MM.1S (cell line): ENCODE data around the gene LRRC1.

Source experiments
- DNase-seq: peaks from one replicate; pipeline ENCODE4 v3.0.0-alpha.2; 2015
- H2AFZ ChIP-seq: fragments of 300-600 bp; sonication (generic); 2 replicates; pipeline ENCODE4 v1.6.0; 2016; ENCODE audit warnings: antibody characterized with exemption, low read length
- H3F3A ChIP-seq: fragments of 300-600 bp; sonication (generic); 2 replicates; pipeline ENCODE4 v1.6.1; 2016; ENCODE audit warnings: mild to moderate bottlenecking, antibody characterized with exemption, low read length, moderate library complexity, mixed read lengths; ENCODE audit not compliant: insufficient read depth
- H3K27ac ChIP-seq: fragments of 300-600 bp; sonication (generic); 2 replicates; pipeline ENCODE4 v1.5.1; 2016; ENCODE audit warnings: mild to moderate bottlenecking, low read length
- H3K27me3 ChIP-seq: fragments of 300-600 bp; sonication (generic); replicated peaks from 2 replicates; pipeline ENCODE4 v1.6.0; 2016; ENCODE audit warnings: low read length; ENCODE audit not compliant: insufficient read depth
- H3K36me3 ChIP-seq: fragments of 300-600 bp; sonication (generic); replicated peaks from 2 replicates; pipeline ENCODE4 v1.6.1; 2016; ENCODE audit warnings: mild to moderate bottlenecking, low read length, mixed read lengths; ENCODE audit not compliant: insufficient read depth
- H3K4me1 ChIP-seq: fragments of 300-600 bp; sonication (generic); 2 replicates; pipeline ENCODE4 v1.6.1; 2016; ENCODE audit warnings: low read length, mixed read lengths
- H3K4me2 ChIP-seq: fragments of 300-600 bp; sonication (generic); 2 replicates; pipeline ENCODE4 v1.6.0; 2016; ENCODE audit warnings: low read depth, low read length
- H3K4me3 ChIP-seq: fragments of 300-600 bp; sonication (generic); 2 replicates; pipeline ENCODE4 v1.5.1; 2016; ENCODE audit warnings: low read length, mixed read lengths
- H3K79me2 ChIP-seq: fragments of 300-600 bp; sonication (generic); 2 replicates; pipeline ENCODE4 v1.6.1; 2016; ENCODE audit warnings: mixed run types, low read length, mixed read lengths
- H3K9ac ChIP-seq: fragments of 300-600 bp; sonication (generic); 2 replicates; pipeline ENCODE4 v1.6.1; 2016; ENCODE audit warnings: low read length, mixed read lengths
- H3K9me2 ChIP-seq: fragments of 300-600 bp; sonication (generic); replicated peaks from 2 replicates; pipeline ENCODE4 v1.6.1; 2016; ENCODE audit warnings: mild to moderate bottlenecking, low read length, mixed read lengths; ENCODE audit not compliant: insufficient read depth
- H3K9me3 ChIP-seq: fragments of 300-600 bp; sonication (generic); replicated peaks from 2 replicates; pipeline ENCODE4 v1.6.1; 2016; ENCODE audit warnings: mild to moderate bottlenecking, low read length, mixed read lengths; ENCODE audit not compliant: insufficient read depth
- H4K20me1 ChIP-seq: fragments of 300-600 bp; sonication (generic); 2 replicates; pipeline ENCODE4 v1.6.1; 2016; ENCODE audit warnings: mild to moderate bottlenecking, low read length, moderate library complexity, mixed read lengths; ENCODE audit not compliant: insufficient read depth
- EZH2 ChIP-seq: fragments of 300-600 bp; sonication (generic); optimal IDR thresholded peaks from 2 replicates; pipeline ENCODE3; 2017; ENCODE audit warnings: low read depth, mild to moderate bottlenecking, antibody characterized with exemption, low read length, mixed read lengths
- EZH2phosphoT487 ChIP-seq: fragments of 300-600 bp; sonication (generic); IDR thresholded peaks from 2 replicates; pipeline ENCODE4 v1.6.1; 2018; ENCODE audit warnings: antibody characterized with exemption, low read length
- TF ChIP-seq, protein P1 (sequence below): fragments of 300-600 bp; sonication (generic); IDR thresholded peaks from 2 replicates; pipeline ENCODE4 v1.5.1; 2016; ENCODE audit warnings: antibody characterized with exemption, low read length, mixed read lengths

The LRRC1 gene

DNA sequence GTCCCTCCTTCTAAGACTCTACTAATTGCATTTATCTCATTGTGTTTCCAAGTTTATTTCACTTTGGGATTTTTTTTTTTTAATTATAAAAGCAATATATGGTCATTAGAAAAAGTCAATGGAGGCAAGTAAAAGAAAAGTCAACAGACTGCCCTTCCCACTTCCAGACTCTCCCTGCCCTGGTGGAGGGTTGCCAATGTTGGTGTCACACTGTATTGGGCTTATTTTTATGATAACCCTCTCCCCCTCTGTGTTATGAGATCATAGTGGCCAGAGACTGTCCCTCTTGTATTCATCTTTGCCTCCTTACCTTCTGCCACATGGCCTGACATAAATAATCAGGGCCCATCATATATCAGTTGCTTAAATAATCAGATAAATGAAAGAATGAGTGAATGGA, 63.4 kb downstream of the LRRC1 start:
- Histone ChIP-seq H3K9ac (no peak overlapping the region), H3K9me3 (no peaks in the 10 kb centered on the region), H3K27me3 (no peaks in the 10 kb centered on the region), H4K20me1 (no peaks in the 10 kb centered on the region), H3K9me2 (no peaks in the 10 kb centered on the region), H3K4me1 (peaks cover 30% of the 10 kb centered on the region), H3K27ac (no peak overlapping the region), H3K79me2 (peaks cover 82% of the 10 kb centered on the region), H3K4me3 (no peak overlapping the region), H3K36me3 (no peaks in the 10 kb centered on the region), H2AFZ (no peak overlapping the region), H3K4me2 (no peak overlapping the region), H3F3A (peaks cover 15% of the 10 kb centered on the region; the same call in 1 of the 2 replicates)
- TF ChIP-seq EZH2 = no peak
- no peak for TF ChIP-seq EZH2phosphoT487
- TF ChIP-seq, protein P1, sequence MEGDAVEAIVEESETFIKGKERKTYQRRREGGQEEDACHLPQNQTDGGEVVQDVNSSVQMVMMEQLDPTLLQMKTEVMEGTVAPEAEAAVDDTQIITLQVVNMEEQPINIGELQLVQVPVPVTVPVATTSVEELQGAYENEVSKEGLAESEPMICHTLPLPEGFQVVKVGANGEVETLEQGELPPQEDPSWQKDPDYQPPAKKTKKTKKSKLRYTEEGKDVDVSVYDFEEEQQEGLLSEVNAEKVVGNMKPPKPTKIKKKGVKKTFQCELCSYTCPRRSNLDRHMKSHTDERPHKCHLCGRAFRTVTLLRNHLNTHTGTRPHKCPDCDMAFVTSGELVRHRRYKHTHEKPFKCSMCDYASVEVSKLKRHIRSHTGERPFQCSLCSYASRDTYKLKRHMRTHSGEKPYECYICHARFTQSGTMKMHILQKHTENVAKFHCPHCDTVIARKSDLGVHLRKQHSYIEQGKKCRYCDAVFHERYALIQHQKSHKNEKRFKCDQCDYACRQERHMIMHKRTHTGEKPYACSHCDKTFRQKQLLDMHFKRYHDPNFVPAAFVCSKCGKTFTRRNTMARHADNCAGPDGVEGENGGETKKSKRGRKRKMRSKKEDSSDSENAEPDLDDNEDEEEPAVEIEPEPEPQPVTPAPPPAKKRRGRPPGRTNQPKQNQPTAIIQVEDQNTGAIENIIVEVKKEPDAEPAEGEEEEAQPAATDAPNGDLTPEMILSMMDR = no peak
- DNase-seq = no peak

DNA sequence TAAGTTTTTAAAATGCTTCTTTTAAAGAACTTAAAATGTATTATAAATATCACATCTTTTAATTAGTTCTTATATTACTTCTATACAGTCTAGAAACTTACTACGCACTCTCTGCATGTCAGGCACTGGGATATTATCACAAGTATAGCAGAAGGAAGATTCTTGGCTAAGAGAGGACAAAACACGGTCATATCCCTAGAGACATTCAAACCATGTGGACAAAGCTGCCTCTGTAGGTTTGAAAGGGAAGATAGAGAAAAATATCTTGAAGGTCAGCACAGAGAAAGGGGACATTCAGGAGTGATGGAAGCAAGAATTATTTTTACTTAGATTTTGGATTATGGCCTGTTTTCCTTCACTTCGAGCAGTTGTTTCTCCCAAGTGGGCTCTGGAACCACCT, 64.1 kb downstream of the LRRC1 start:
- no peak for DNase-seq
- H3K9ac ChIP-seq = no peak overlapping the region

DNA sequence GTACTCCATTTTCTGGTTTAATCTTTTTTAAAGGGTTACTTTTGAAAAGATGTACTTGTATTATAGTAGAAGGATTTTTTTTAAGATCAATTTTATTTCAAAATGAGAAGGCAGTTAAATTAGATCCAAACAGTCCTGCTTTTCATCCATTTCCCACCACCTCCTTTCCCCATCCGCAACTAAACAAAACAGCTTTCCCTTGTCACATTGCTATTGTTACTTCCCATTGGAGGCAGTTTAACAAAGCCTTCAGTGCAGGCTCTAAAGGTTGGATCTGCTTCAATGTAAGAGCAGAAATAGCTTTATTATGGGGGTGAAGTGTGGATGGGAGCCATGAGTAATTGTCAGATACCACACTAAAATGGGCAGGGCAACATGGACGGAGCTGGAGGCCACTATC, 65.7 kb downstream of the LRRC1 start:
- no peak overlapping the region for H2AFZ ChIP-seq
- H3K36me3 ChIP-seq = no peaks in the 10 kb centered on the region
- H3K4me1 ChIP-seq = peaks cover 11% of the 10 kb centered on the region
- H3F3A ChIP-seq = 0 out of 2 replicates have a peak, but pooled peaks cover 1% of the 10 kb centered on the region
- H3K9ac ChIP-seq = no peak overlapping the region
- H4K20me1 ChIP-seq = no peaks in the 10 kb centered on the region
- no peak overlapping the region for H3K4me3 ChIP-seq
- TF ChIP-seq EZH2 (no peak), EZH2phosphoT487 (no peak)
- H3K27me3 ChIP-seq = no peaks in the 10 kb centered on the region
- no peaks in the 10 kb centered on the region for H3K9me2 ChIP-seq
- no peak overlapping the region for H3K4me2 ChIP-seq
- H3K9me3 ChIP-seq = no peaks in the 10 kb centered on the region
- DNase-seq = no peak
- H3K79me2 ChIP-seq = peaks cover 91% of the 10 kb centered on the region
- H3K27ac ChIP-seq = no peak overlapping the region

More for the DNA sequence above, 64.1 kb downstream of the LRRC1 start:
- Histone ChIP-seq H2AFZ (no peak overlapping the region), H3K27me3 (no peaks in the 10 kb centered on the region), H3K4me3 (no peak overlapping the region), H3F3A (peaks cover 15% of the 10 kb centered on the region; the same call in 1 of the 2 replicates), H4K20me1 (no peaks in the 10 kb centered on the region), H3K27ac (no peak overlapping the region), H3K4me1 (peaks cover 27% of the 10 kb centered on the region), H3K9me3 (no peaks in the 10 kb centered on the region), H3K79me2 (peaks cover 82% of the 10 kb centered on the region), H3K9me2 (no peaks in the 10 kb centered on the region), H3K4me2 (no peak overlapping the region), H3K36me3 (no peaks in the 10 kb centered on the region)
- TF ChIP-seq, protein P1 = no peak
- TF ChIP-seq EZH2phosphoT487 = no peak
- TF ChIP-seq EZH2 = no peak

DNA sequence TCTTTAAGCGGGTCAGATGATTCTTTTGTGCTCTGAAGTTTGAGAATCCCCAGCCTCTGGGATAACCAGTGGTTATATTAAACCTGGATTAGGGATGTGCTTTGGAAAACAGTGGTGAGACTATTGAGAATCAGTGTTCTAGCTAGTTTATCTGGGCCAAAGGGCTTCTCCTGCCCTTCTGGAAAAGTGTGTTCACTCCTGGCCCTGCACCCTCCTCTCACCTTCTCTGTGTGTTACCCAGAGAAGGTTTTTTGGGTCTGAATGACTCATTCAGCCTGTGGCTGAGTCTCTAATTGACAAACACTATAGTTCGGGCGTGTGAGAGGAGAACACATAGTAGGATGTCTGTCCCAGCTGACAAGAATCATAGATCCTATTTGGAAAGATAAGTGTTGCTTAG, 66.7 kb downstream of the LRRC1 start:
- Histone ChIP-seq H3K4me3 (no peak overlapping the region), H3K79me2 (peaks cover 86% of the 10 kb centered on the region), H3K9me2 (no peaks in the 10 kb centered on the region), H3K36me3 (no peaks in the 10 kb centered on the region), H3K4me1 (0 out of 2 replicates have a peak, but pooled peaks cover under 1% of the 10 kb centered on the region), H3K9ac (no peak overlapping the region), H3K4me2 (no peak overlapping the region), H3K9me3 (no peaks in the 10 kb centered on the region), H3K27me3 (no peaks in the 10 kb centered on the region), H2AFZ (no peak overlapping the region), H3F3A (no peaks in the 10 kb centered on the region), H3K27ac (no peak overlapping the region), H4K20me1 (no peaks in the 10 kb centered on the region)
- TF ChIP-seq EZH2phosphoT487 = no peak
- no peak for TF ChIP-seq EZH2
- TF ChIP-seq, protein P1 = no peak
- no peak for DNase-seq
